Measurements from ENCODE around the gene LAMA2.

DNA sequence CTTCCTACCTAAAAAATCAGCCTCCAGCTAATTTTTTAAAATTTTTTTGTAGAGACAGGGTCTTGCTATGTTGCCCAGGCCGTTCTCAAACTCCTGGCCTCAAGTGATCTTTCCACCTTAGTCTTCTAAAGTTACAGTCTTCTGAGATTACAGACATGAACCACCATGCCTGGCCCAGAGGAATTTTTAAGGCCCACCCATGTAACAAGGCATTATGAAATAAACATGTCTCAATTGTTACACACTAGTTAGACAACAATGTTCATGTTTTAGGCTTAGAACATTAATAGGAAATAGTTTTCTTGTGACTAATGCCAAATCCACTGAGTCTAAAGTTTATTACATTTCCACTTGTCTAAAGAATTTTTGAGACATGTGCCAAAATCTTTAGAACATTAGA is 221.2 kb downstream of the LAMA2 start:
- no peak for TF ChIP-seq CTCF (IDR thresholded peaks at IDR 0.05; ENCODE audit: insufficient read depth, low read depth, low read length)
- no peak for TF ChIP-seq EZH2 (IDR thresholded peaks at IDR 0.05; ENCODE audit: insufficient read depth, low read length)
